ENCODE measurements around the gene GPT2. TPM values are rescaled to one million over a fixed set of nuclear protein-coding genes. Genes with fewer than 3 reads are reported as not detected.
"Not testable (repeated sequence)": the region's sequence is repeated elsewhere in the genome, so short reads cannot be mapped to it uniquely, and the experiment has no call there.

The GPT2 gene
- total RNA-seq, 1 donor from 2014 or later: 18.4 TPM

GRCh38 chr16:46866286-46866685 lies 17.9 kb upstream of the GPT2 start:
- H3K36me3 ChIP-seq: no peaks in the 10 kb centered on the region
- no peak for DNase-seq (ENCODE audit: extremely low spot score in 2 of 2)
- H3K27me3 ChIP-seq: no peaks in the 10 kb centered on the region
- TF ChIP-seq POLR2A (IDR thresholded peaks at IDR 0.05): no peak
- no peaks in the 10 kb centered on the region for H3K4me1 ChIP-seq
- intact Hi-C loops (cut with DNase I): no loop called here
- H3K4me3 ChIP-seq: no peak overlapping the region
- H3K27ac ChIP-seq: no peak overlapping the region
- H3K9me3 ChIP-seq: no peaks in the 10 kb centered on the region

GRCh38 chr16:46867486-46867885 lies 16.7 kb upstream of the GPT2 start:
- H3K27me3 ChIP-seq; intact Hi-C loops (cut with DNase I); DNase-seq (ENCODE audit: extremely low spot score in 2 of 2); H3K4me3 ChIP-seq; H3K9me3 ChIP-seq; H3K36me3 ChIP-seq; H3K27ac ChIP-seq; H3K4me1 ChIP-seq: not testable (repeated sequence)

DNA sequence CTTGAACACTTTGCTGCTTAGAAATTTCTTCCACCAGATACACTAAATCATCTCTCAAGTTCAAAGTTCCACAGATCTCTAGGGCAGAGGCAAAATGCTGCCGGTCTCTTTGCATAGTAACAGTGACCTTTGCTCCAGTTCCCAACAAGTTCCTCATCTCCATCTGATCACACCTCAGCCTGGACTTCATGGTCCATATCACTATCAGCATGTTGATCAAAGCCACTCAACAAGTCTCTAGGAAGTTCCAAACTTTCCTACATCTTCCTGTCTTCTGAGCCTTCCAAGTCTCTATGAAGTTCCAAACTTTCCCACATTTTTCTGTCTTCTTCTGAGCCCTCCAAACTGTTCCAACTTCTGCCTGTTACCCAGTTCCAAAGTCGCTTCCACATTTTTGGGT lies 15.3 kb upstream of the GPT2 start:
- H3K27ac ChIP-seq; H3K4me1 ChIP-seq; intact Hi-C loops (cut with DNase I); DNase-seq (ENCODE audit: extremely low spot score in 2 of 2); H3K36me3 ChIP-seq; H3K27me3 ChIP-seq; H3K9me3 ChIP-seq; H3K4me3 ChIP-seq: not testable (repeated sequence)

GRCh38 chr16:46871597-46871996 lies 12.6 kb upstream of the GPT2 start:
- no peak for TF ChIP-seq POLR2AphosphoS5 (IDR thresholded peaks at IDR 0.05; ENCODE audit: insufficient read depth in 1 of 2, low read depth in 1 of 2)
- TF ChIP-seq, protein P1, sequence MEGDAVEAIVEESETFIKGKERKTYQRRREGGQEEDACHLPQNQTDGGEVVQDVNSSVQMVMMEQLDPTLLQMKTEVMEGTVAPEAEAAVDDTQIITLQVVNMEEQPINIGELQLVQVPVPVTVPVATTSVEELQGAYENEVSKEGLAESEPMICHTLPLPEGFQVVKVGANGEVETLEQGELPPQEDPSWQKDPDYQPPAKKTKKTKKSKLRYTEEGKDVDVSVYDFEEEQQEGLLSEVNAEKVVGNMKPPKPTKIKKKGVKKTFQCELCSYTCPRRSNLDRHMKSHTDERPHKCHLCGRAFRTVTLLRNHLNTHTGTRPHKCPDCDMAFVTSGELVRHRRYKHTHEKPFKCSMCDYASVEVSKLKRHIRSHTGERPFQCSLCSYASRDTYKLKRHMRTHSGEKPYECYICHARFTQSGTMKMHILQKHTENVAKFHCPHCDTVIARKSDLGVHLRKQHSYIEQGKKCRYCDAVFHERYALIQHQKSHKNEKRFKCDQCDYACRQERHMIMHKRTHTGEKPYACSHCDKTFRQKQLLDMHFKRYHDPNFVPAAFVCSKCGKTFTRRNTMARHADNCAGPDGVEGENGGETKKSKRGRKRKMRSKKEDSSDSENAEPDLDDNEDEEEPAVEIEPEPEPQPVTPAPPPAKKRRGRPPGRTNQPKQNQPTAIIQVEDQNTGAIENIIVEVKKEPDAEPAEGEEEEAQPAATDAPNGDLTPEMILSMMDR (IDR thresholded peaks at IDR 0.05): no peak
- TF ChIP-seq POLR2A (IDR thresholded peaks at IDR 0.05): no peak
- H3K27me3 ChIP-seq: no peaks in the 10 kb centered on the region
- intact Hi-C loops (cut with DNase I): no loop called here
- H3K9me3 ChIP-seq: no peaks in the 10 kb centered on the region
- H3K27ac ChIP-seq: no peak overlapping the region
- no peaks in the 10 kb centered on the region for H3K36me3 ChIP-seq
- H3K4me3 ChIP-seq: no peak overlapping the region
- H3K4me1 ChIP-seq: no peaks in the 10 kb centered on the region
- no peak for DNase-seq (ENCODE audit: extremely low spot score in 2 of 2)

DNA sequence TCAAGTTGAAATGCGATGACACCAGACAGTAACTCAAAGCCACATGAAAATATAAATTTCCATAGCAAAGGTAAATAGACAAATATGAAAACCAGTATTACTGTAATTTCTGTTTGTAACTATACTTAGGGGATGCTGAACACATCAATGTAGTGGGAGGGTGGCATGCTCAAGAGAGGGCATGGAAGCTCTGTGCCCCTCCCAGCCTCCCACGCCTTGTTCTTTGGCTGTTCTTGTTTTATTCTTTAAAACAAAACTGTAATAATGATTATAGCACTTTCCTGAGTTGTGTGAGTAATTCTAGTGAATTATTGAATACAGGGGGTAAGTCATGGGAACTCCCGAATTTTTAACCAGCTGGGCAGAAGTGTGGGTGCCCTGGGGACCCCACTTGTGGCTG lies 11.0 kb upstream of the GPT2 start:
- H3K27ac ChIP-seq: no peak overlapping the region
- no peaks in the 10 kb centered on the region for H3K4me1 ChIP-seq
- no peak overlapping the region for H3K4me3 ChIP-seq
- no peaks in the 10 kb centered on the region for H3K36me3 ChIP-seq
- intact Hi-C loops (cut with DNase I): no loop called here
- H3K9me3 ChIP-seq: no peaks in the 10 kb centered on the region
- no peaks in the 10 kb centered on the region for H3K27me3 ChIP-seq
- DNase-seq (ENCODE audit: extremely low spot score in 2 of 2): no peak
- TF ChIP-seq, protein P1 (IDR thresholded peaks at IDR 0.05): no peak
- no peak for TF ChIP-seq POLR2A (IDR thresholded peaks at IDR 0.05)
- no peak for TF ChIP-seq POLR2AphosphoS5 (IDR thresholded peaks at IDR 0.05; ENCODE audit: insufficient read depth in 1 of 2, low read depth in 1 of 2)

- intact Hi-C loops (cut with DNase I): no loop called here
- Histone ChIP-seq H3K4me3 (no peak overlapping the region), H3K4me1 (no peaks in the 10 kb centered on the region), H3K36me3 (no peaks in the 10 kb centered on the region), H3K27ac (no peak overlapping the region), H3K27me3 (no peaks in the 10 kb centered on the region), H3K9me3 (no peaks in the 10 kb centered on the region)
- TF ChIP-seq, protein P1 (IDR thresholded peaks at IDR 0.05): no peak
- TF ChIP-seq POLR2AphosphoS5 (IDR thresholded peaks at IDR 0.05; ENCODE audit: insufficient read depth in 1 of 2, low read depth in 1 of 2): no peak
- no peak for TF ChIP-seq POLR2A (IDR thresholded peaks at IDR 0.05)
- no peak for DNase-seq (ENCODE audit: extremely low spot score in 2 of 2)
Measured at GRCh38 chr16:46875243-46875642, 8.9 kb upstream of the GPT2 start.

Data from vagina (tissue), 2 donors.